ENCODE measurements around the gene IGFBP2. TPM values are rescaled to one million over a fixed set of nuclear protein-coding genes. Genes with fewer than 3 reads are reported as not detected.

Gene IGFBP2
- total and polyA plus RNA-seq, 2 of the 13 experiments (the other 11 are each of a cell fraction or from before 2014, with no cell fraction given) = 2.0 to 5.8 TPM

DNA sequence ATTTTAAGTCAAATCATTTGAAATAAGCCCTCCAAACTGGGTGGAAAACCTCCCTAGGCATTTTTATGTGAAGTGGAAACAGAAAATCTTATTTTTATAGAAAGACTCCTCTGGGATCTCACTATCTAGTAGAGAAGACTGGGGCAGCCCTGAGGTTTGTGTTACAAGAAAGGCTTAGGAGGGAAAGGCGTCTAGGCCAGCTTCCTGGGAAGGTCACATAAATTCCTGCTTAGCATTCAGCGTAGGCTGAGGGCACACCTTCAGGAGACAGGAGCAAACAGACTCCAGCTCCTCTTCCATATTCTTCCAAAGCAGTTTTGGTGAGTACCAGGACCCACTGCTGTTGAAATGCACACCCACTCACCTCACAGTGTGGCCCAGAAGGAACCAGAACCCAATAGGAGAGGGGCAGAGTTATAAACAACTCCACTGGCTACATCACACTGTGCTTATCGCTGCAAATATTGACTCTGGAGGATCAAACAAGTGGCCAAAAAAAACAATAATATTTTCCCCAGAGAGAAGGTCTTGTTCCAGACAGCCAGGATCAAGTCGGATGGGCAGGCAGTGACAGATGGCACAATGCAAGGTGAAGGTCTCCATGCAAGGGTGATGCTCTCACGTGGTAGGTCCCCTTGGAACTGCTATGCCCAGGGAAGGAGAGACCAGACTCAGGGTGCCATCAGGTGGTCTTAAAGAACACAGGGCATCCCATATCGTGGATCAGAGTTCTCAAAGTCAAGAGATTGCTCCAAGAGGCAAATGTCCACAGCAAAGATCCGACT is 17.7 kb upstream of the IGFBP2 start (continued):
- TF ChIP-seq, protein P1, sequence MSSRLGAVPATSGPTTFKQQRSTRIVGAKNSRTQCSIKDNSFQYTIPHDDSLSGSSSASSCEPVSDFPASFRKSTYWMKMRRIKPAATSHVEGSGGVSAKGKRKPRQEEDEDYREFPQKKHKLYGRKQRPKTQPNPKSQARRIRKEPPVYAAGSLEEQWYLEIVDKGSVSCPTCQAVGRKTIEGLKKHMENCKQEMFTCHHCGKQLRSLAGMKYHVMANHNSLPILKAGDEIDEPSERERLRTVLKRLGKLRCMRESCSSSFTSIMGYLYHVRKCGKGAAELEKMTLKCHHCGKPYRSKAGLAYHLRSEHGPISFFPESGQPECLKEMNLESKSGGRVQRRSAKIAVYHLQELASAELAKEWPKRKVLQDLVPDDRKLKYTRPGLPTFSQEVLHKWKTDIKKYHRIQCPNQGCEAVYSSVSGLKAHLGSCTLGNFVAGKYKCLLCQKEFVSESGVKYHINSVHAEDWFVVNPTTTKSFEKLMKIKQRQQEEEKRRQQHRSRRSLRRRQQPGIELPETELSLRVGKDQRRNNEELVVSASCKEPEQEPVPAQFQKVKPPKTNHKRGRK (CRISPR knock-in tag; IDR thresholded peaks at IDR 0.05) = no peak
- TF ChIP-seq CAMTA2 (CRISPR knock-in tag; IDR thresholded peaks at IDR 0.05; ENCODE audit: borderline replicate concordance) = no peak
- TF ChIP-seq ZNF746 (CRISPR knock-in tag; IDR thresholded peaks at IDR 0.05) = no peak
- TF ChIP-seq ZBTB7A (CRISPR knock-in tag; IDR thresholded peaks at IDR 0.05) = peak; percentile 54; the same call in 1 of the 2 replicates
- no peak for TF ChIP-seq ZNF12 (CRISPR knock-in tag; IDR thresholded peaks at IDR 0.05)
- TF ChIP-seq TRIM24 (CRISPR knock-in tag; IDR thresholded peaks at IDR 0.05) = no peak
- 0 out of 2 replicates have a peak, but pooled peaks have one; percentile 28 for TF ChIP-seq ZNF136 (CRISPR knock-in tag; IDR thresholded peaks at IDR 0.05; ENCODE audit: low read depth)
- TF ChIP-seq ZNF577 (CRISPR knock-in tag; IDR thresholded peaks at IDR 0.05; ENCODE audit: borderline replicate concordance, low read depth) = no peak
- TF ChIP-seq ZNF224 (CRISPR knock-in tag; IDR thresholded peaks at IDR 0.05) = no peak
- no peak for TF ChIP-seq HNRNPK (IDR thresholded peaks at IDR 0.05; ENCODE audit: low read depth, low read length, poor library complexity, severe bottlenecking)
- no peak for TF ChIP-seq KDM5B (CRISPR knock-in tag; IDR thresholded peaks at IDR 0.05; ENCODE audit: borderline replicate concordance)
- no peak for TF ChIP-seq ZNF883 (CRISPR knock-in tag; IDR thresholded peaks at IDR 0.05; ENCODE audit: not compliant biosample characterization)
- TF ChIP-seq FIP1L1 (IDR thresholded peaks at IDR 0.05; ENCODE audit: borderline replicate concordance, insufficient read depth, low read depth, low read length) = no peak
- TF ChIP-seq HHEX (CRISPR knock-in tag; IDR thresholded peaks at IDR 0.05) = peak; percentile 53; the same call in 1 of the 2 replicates
- no peak for TF ChIP-seq ZNF205 (CRISPR knock-in tag; IDR thresholded peaks at IDR 0.05)
- 0 out of 2 replicates have a peak, but pooled peaks have one; percentile 35 for TF ChIP-seq THAP11 (CRISPR knock-in tag; IDR thresholded peaks at IDR 0.05)
- peak; percentile 81; the same call in 1 of the 2 replicates for TF ChIP-seq GATA4 (IDR thresholded peaks at IDR 0.05; ENCODE audit: borderline replicate concordance, low read depth)
- no peak for TF ChIP-seq SKI (IDR thresholded peaks at IDR 0.05; ENCODE audit: partially characterized antibody)
- TF ChIP-seq POGZ (CRISPR knock-in tag; IDR thresholded peaks at IDR 0.05) = peak; percentile 63; the same call in 1 of the 2 replicates
- TF ChIP-seq CHD4 (IDR thresholded peaks at IDR 0.05; ENCODE audit: borderline replicate concordance, low read length) = no peak
- no peak; the same call in 1 of the 2 replicates for TF ChIP-seq ZNF605 (CRISPR knock-in tag; IDR thresholded peaks at IDR 0.05)
- TF ChIP-seq ZNF850 (CRISPR knock-in tag; conservative IDR thresholded peaks at IDR 0.05) = peak; percentile 66; the same call in 1 of the 2 replicates
- TF ChIP-seq, protein P2, sequence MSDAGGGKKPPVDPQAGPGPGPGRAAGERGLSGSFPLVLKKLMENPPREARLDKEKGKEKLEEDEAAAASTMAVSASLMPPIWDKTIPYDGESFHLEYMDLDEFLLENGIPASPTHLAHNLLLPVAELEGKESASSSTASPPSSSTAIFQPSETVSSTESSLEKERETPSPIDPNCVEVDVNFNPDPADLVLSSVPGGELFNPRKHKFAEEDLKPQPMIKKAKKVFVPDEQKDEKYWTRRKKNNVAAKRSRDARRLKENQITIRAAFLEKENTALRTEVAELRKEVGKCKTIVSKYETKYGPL (CRISPR knock-in tag; IDR thresholded peaks at IDR 0.05) = no peak
- TF ChIP-seq ERF (CRISPR knock-in tag; IDR thresholded peaks at IDR 0.05) = no peak
- TF ChIP-seq MEIS2 (CRISPR knock-in tag; IDR thresholded peaks at IDR 0.05) = peak; percentile 26; the same call in 1 of the 2 replicates
- TF ChIP-seq ZNF674 (CRISPR knock-in tag; IDR thresholded peaks at IDR 0.05; ENCODE audit: low read depth) = no peak
- no peak for TF ChIP-seq ZNF678 (CRISPR knock-in tag; IDR thresholded peaks at IDR 0.05)
- TF ChIP-seq ZNF550 (CRISPR knock-in tag; IDR thresholded peaks at IDR 0.05; ENCODE audit: borderline replicate concordance) = no peak
- TF ChIP-seq KDM6A (CRISPR knock-in tag; IDR thresholded peaks at IDR 0.05; ENCODE audit: low read depth) = no peak
- no peak for TF ChIP-seq SMYD3 (CRISPR knock-in tag; IDR thresholded peaks at IDR 0.05)
- no peak for TF ChIP-seq RBM22 (optimal IDR thresholded peaks at IDR 0.05; ENCODE audit: low read length)
